Suppressor macrophage (primary cell): ENCODE measurements around the gene PRR5L.
"Not testable (repeated sequence)": the region's sequence is repeated elsewhere in the genome, so short reads cannot be mapped to it uniquely, and the experiment has no call there.

ENCODE experiments used
- DNase-seq, 4 experiments: peaks; one replicate each; pipeline ENCODE4 v3.0.0-alpha.2; 2020 to 2022

PRR5L gene

GRCh38 chr11:36465449-36466163 lies 169.5 kb downstream of the PRR5L start:
- no peak for DNase-seq

DNA sequence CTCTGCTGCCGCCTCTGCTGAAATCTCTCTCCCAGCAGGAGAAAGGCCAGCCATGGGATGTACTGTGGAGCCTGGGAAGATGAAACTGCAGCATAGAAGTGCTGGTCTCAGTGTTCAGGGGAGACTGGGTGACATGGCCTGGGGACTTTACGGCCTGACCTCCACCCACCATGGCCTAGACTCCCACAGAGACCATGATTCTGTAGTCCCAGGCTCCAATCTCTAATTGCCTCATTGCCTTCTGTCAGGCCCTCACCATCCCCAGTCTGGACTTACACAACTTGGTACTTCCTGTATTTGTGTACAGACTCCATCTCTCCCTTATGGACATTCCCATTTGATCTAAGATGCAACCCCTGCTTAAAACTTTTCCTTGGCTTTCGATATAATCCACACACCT lies 170.9 kb downstream of the PRR5L start:
- peak; percentile 49 to 71 (median 67) for DNase-seq

GRCh38 chr11:36467916-36468315 lies 171.8 kb downstream of the PRR5L start:
- no peak for DNase-seq

DNA sequence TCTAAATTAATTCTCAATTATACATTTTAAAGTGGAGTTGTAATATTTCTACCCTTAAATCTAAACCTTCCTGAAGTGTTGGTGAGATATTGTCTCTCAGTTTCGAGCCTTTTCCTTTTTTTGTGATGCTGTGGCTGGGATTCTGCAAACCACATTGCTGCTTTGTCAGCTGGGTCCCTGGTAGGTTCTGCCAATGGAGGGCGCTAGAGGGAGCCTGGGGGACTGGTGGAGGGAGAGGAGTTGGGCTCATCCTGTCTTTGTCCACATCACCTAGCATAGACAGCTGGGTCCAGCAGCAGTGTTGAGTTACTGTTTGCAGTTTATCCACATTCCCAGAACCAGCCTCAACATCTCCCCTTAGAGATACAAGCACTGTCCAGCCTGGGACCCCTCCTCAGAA lies 173.0 kb downstream of the PRR5L start:
- DNase-seq: peak in 2 of 4 experiments; percentile 13 to 40

DNA sequence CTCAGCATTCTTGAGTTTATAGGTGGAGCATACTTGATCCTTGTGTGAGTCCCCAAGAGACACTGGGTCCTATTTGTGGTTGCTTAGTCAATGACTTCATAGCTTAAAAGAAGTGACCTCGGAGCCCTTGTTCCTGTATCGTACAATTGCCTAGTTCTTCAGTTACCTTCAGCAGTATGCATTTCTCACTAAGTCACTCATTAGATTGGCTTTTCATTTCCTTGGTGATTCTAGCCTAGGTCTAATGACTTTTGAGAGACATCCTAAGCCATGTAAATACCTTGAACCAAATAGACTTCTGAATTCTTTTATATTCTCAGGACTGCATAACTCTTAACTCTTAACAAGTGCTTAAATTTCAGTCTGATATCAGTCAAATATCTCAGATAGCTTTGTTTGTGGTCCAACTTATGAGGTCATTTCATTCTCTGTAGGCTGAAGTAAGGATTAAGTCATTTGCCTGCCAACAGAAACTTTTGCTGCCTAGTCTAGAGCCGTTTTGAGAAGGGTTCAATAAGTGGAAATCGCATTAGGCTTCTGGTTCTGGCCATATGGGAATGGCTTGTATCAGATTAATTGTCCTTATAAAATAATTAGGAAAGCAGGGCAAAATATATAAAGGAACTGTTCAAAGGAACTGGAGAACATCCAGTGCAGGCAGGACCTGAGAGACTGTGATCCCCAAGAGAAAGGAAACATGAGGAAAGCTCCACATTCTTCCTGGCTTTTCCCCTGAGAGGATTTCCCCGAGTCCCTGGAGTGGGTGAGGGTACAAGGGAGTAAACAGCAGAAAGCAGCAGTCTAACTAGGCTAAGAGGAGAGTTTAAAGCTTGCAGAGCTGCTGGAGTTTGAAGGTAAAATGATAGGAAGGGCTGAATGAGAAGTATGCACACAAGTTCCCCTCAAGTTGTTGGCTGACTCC lies 174.1 kb downstream of the PRR5L start:
- no peak for DNase-seq

- no peak for DNase-seq
Observed at GRCh38 chr11:36471577-36471976, 175.5 kb downstream of the PRR5L start.

DNA sequence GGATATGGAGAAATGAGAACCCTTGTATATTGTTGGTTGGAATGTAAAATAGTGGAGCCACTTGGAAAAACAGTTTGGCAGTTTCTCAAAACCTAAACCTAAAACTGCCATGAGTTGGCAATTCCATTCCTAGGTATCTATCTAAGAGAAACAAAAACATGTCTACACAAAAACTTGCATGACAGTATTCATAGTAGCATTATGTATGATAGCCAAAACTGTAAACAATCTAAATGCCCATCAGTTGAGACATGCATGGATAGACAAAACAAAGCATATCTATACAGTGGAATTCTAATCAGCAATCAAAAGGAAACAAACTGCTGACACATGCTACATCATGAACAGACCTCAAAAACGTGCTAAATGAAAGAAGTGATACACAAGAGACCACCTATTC lies 179.1 kb downstream of the PRR5L start:
- no peak for DNase-seq

GRCh38 chr11:36478700-36479329 lies 182.7 kb downstream of the PRR5L start:
- peak; percentile 68 to 75 (median 70) for DNase-seq

DNA sequence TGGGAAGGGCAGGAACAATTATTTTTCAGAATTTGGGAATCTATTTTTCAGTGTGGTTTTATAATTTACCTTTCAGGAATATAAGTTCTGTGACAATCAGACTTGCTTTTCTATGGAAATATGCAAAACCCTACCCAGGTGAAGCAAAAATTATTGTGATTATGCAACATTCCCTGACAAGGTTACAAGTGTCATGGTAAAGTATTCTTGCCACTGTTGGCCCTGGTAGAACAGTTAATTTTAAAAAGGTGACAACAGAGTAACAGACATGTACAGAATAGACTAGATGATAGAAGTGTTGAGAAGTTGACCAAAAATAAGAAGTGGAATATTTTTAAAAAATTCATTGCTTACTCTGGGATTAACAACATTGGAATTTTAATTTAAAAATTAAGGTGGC lies 184.7 kb downstream of the PRR5L start:
- no peak for DNase-seq

DNA sequence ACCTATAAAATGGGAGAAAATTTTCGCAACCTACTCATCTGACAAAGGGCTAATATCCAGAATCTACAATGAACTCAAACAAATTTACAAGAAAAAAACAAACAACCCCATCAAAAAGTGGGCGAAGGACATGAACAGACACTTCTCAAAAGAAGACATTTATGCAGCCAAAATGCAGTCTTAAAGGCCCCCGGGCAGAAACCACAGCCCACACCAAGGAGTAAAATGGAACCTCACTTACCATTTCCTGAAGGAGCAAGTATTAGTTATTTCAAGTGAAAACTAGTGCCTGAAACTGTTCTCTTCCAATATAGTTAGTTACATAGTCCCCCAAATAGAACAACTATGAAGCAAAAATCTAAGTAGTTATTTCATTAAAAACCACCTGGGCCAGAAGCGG lies 187.0 kb downstream of the PRR5L start:
- not testable (repeated sequence) for DNase-seq

GRCh38 chr11:36485298-36486002 lies 189.4 kb downstream of the PRR5L start:
- DNase-seq: peak; percentile 49 to 70 (median 68)

DNA sequence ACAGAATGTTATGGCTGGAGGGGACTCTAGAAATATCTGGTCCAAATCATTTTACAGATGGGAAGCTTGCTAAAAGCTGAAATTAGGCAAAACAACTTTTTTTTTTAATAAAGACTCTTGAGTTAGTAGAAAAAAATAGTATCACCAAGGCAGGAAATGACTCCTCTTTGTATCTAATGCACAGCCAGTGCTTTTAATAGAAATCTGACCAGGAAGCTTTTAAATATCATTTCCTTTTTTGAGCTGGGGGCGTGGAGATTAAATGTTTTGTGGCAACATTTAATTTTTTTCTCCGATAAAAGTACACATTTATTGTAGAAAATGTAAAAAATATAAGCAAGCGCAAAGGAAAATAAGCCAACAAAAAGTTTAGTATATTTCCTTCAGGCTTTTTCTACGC lies 191.5 kb downstream of the PRR5L start:
- peak in 2 of 4 experiments; percentile 54 to 60 for DNase-seq

DNA sequence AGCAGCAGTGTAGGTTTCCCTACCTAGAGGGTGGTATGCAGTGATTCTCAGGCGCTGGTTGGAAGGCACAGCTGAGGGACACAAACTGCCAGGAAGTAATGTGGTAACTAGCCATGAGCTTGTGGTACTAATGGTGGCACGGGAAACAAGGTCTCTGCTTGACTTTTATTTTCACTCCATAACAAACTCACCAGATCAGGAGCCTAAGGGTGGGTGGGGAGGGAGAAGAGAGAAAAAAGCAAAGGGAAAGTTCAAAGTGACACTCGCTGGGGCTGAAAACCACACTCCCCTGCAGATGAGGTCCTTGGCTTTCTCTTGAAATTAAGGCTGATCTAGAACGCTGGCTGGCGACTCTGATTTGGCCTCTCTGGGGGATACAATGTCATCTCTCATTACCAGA lies 192.0 kb downstream of the PRR5L start:
- peak in 2 of 4 experiments; percentile 16 to 36 for DNase-seq

- DNase-seq: no peak
Observed at GRCh38 chr11:36490026-36490806, 194.1 kb downstream of the PRR5L start.

GRCh38 chr11:36492724-36493304 lies 196.7 kb downstream of the PRR5L start:
- peak; percentile 58 to 80 (median 68) for DNase-seq

DNA sequence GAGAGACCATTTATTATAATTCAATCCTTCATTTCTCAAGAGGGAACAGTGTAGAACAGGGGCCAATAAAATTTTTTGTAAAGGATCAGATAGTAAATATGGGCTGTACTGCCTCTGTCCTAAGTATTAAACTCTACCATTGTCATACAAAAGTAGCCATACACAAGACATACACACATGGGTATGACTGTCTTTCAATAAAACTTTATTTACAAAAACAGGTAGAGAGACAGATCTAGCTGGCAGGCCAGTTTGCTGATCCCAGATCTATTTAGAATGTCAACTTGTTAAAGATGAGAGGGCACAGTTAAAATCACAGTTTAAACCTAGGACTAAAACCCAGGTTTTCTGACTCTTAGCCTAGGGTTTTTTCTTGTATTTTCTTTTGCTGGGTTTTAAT lies 197.2 kb downstream of the PRR5L start:
- no peak for DNase-seq

DNA sequence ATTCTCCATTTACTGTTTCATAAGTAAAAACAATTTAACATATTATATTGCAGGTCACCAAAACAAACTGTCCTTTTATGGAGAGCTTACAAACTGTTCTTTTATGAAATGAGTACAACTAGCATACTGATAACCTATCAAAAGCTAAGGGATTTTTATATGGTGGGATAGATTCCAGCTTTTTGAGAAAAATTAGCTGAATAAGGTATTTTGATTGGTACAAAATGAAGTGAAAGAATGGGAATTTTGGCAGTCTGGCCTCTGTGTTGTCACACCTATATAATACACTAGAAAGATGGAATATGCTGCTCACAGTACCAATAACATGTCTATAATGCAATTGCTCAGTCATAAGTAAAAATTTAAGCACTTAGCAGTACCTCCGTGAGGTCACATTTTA lies 202.6 kb downstream of the PRR5L start:
- DNase-seq: no peak

GRCh38 chr11:36499315-36499714 lies 203.2 kb downstream of the PRR5L start:
- no peak for DNase-seq

GRCh38 chr11:36500315-36500721 lies 204.2 kb downstream of the PRR5L start:
- DNase-seq: peak; percentile 52 to 81 (median 73)

DNA sequence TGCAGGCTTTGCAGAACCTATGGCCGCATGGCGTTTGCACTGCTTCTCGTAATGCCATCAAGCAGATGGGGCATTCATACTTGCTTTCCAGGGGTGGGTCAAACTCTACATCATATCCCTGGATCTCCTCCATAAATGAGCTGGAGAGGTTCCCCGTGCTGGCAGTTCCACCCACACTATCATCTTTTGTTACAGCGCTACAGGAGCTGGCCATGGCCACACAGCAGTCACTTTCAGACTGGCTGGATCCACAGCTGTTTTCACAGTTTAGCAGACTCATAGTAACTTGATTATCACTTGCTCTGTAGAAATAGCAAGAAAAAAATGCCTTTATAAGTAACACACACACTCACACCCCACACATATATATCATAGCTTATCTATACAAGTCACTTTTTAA lies 205.1 kb downstream of the PRR5L start:
- no peak for DNase-seq

DNA sequence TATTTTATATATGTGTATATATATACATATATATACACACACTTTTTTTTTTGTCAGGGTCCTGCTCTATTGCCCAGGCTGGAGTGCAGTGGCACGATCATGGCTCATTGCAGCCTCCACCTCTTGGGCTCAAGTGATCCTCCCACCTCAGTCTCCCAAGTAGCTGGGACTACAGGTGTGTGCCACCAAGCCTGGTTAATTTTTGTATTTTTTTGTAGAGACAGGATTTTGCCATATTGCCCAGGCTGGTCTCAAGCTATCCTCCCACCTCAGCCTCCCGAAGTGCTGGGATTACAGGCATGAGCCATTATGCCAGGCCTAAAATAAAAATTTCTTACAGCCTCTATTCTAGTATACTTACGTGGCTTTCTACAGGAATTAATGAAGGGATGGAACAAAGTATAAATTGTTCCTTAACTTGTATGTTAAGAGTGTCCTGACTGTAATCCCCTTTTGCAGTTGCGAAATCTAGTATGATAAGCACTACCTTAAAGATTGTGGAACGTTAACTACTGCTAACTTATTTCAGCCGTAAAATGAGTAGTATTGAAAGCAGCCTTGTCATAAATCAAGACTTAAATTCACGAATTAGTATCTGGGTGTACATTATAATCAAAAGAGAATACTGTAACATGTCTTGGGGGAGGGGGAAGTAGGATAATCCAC lies 211.9 kb downstream of the PRR5L start:
- DNase-seq: no peak
